ENCODE measurements around the gene TGFB2.
A peak's percentile ranks its signal among the peaks of the same experiment; 100 is the strongest.

Gene TGFB2

GRCh38 chr1:218409946-218410510 lies 64.9 kb downstream of the TGFB2 start:
- H3K4me3 ChIP-seq (ENCODE audit: low read depth, low read length) = no peak overlapping the region
- no peak for DNase-seq (ENCODE audit: low read depth)

GRCh38 chr1:218411101-218411500 lies 66.0 kb downstream of the TGFB2 start:
- no peak for DNase-seq (ENCODE audit: low read depth)
- H3K4me3 ChIP-seq (ENCODE audit: low read depth, low read length) = no peak overlapping the region

GRCh38 chr1:218412171-218412570 lies 67.0 kb downstream of the TGFB2 start:
- no peak for DNase-seq (ENCODE audit: low read depth)
- no peak overlapping the region for H3K4me3 ChIP-seq (ENCODE audit: low read depth, low read length)

GRCh38 chr1:218413179-218413578 lies 68.0 kb downstream of the TGFB2 start:
- no peak for DNase-seq (ENCODE audit: low read depth)
- no peak overlapping the region for H3K4me3 ChIP-seq (ENCODE audit: low read depth, low read length)

GRCh38 chr1:218414060-218414728 lies 69.1 kb downstream of the TGFB2 start:
- DNase-seq (ENCODE audit: low read depth) = no peak
- H3K4me3 ChIP-seq (ENCODE audit: low read depth, low read length) = no peak overlapping the region

- no peak overlapping the region for H3K4me3 ChIP-seq (ENCODE audit: low read depth, low read length)
- no peak for DNase-seq (ENCODE audit: low read depth)
Measured at GRCh38 chr1:218415726-218416125, 70.6 kb downstream of the TGFB2 start.

GRCh38 chr1:218421531-218421930 lies 76.4 kb downstream of the TGFB2 start:
- no peak for DNase-seq (ENCODE audit: low read depth)
- no peak overlapping the region for H3K4me3 ChIP-seq (ENCODE audit: low read depth, low read length)

GRCh38 chr1:218424502-218424901 lies 79.4 kb downstream of the TGFB2 start:
- DNase-seq (ENCODE audit: low read depth) = no peak
- no peak overlapping the region for H3K4me3 ChIP-seq (ENCODE audit: low read depth, low read length)

GRCh38 chr1:218425647-218426342 lies 80.7 kb downstream of the TGFB2 start:
- peak; percentile 77 for DNase-seq (ENCODE audit: low read depth)
- H3K4me3 ChIP-seq (ENCODE audit: low read depth, low read length) = no peak overlapping the region

- DNase-seq (ENCODE audit: low read depth) = peak; percentile 73
- H3K4me3 ChIP-seq (ENCODE audit: low read depth, low read length) = no peak overlapping the region
Measured at GRCh38 chr1:218426343-218426657, 81.2 kb downstream of the TGFB2 start.

- no peak overlapping the region for H3K4me3 ChIP-seq (ENCODE audit: low read depth, low read length)
- no peak for DNase-seq (ENCODE audit: low read depth)
Measured at GRCh38 chr1:218429301-218429700, 84.2 kb downstream of the TGFB2 start.

GRCh38 chr1:218430346-218430745 lies 85.2 kb downstream of the TGFB2 start:
- H3K4me3 ChIP-seq (ENCODE audit: low read depth, low read length) = no peak overlapping the region
- DNase-seq (ENCODE audit: low read depth) = no peak

- DNase-seq (ENCODE audit: low read depth) = no peak
- H3K4me3 ChIP-seq (ENCODE audit: low read depth, low read length) = no peak overlapping the region
Measured at GRCh38 chr1:218430822-218431221, 85.7 kb downstream of the TGFB2 start.

GRCh38 chr1:218431476-218431875 lies 86.3 kb downstream of the TGFB2 start:
- DNase-seq (ENCODE audit: low read depth) = no peak
- H3K4me3 ChIP-seq (ENCODE audit: low read depth, low read length) = no peak overlapping the region

- DNase-seq (ENCODE audit: low read depth) = peak; percentile 30
Measured at GRCh38 chr1:218433744-218434143, 88.6 kb downstream of the TGFB2 start.

GRCh38 chr1:218435528-218435927 lies 90.4 kb downstream of the TGFB2 start:
- no peak overlapping the region for H3K4me3 ChIP-seq (ENCODE audit: low read depth, low read length)
- DNase-seq (ENCODE audit: low read depth) = no peak

More at GRCh38 chr1:218433744-218434143, 88.6 kb downstream of the TGFB2 start:
- no peak overlapping the region for H3K4me3 ChIP-seq (ENCODE audit: low read depth, low read length)

GRCh38 chr1:218436346-218436745 lies 91.2 kb downstream of the TGFB2 start:
- no peak for DNase-seq (ENCODE audit: low read depth)

GRCh38 chr1:218436997-218437396 lies 91.9 kb downstream of the TGFB2 start:
- DNase-seq (ENCODE audit: low read depth) = no peak
- no peak overlapping the region for H3K4me3 ChIP-seq (ENCODE audit: low read depth, low read length)

More at GRCh38 chr1:218436346-218436745, 91.2 kb downstream of the TGFB2 start:
- H3K4me3 ChIP-seq (ENCODE audit: low read depth, low read length) = no peak overlapping the region

GRCh38 chr1:218439541-218440295 lies 94.6 kb downstream of the TGFB2 start:
- no peak for DNase-seq (ENCODE audit: low read depth)
- no peak overlapping the region for H3K4me3 ChIP-seq (ENCODE audit: low read depth, low read length)

- DNase-seq (ENCODE audit: low read depth) = no peak
- H3K4me3 ChIP-seq (ENCODE audit: low read depth, low read length) = no peak overlapping the region
Measured at GRCh38 chr1:218443255-218443654, 98.1 kb downstream of the TGFB2 start.

All from skeletal muscle cell (primary cell).